ENCODE measurements around the gene PKM.

GRCh38 chr15:72265031-72265430 is 34.0 kb upstream of the PKM start:
- TF ChIP-seq, protein P1, sequence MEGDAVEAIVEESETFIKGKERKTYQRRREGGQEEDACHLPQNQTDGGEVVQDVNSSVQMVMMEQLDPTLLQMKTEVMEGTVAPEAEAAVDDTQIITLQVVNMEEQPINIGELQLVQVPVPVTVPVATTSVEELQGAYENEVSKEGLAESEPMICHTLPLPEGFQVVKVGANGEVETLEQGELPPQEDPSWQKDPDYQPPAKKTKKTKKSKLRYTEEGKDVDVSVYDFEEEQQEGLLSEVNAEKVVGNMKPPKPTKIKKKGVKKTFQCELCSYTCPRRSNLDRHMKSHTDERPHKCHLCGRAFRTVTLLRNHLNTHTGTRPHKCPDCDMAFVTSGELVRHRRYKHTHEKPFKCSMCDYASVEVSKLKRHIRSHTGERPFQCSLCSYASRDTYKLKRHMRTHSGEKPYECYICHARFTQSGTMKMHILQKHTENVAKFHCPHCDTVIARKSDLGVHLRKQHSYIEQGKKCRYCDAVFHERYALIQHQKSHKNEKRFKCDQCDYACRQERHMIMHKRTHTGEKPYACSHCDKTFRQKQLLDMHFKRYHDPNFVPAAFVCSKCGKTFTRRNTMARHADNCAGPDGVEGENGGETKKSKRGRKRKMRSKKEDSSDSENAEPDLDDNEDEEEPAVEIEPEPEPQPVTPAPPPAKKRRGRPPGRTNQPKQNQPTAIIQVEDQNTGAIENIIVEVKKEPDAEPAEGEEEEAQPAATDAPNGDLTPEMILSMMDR (IDR thresholded peaks at IDR 0.05), result no peak
- no peak for TF ChIP-seq POLR2A (IDR thresholded peaks at IDR 0.05)

All from Peyer's patch (tissue), 4 donors.